Keratinocyte (primary cell): Measurements from ENCODE around the gene AHCYL2.
"Not testable (repeated sequence)": the region's sequence is repeated elsewhere in the genome, so short reads cannot be mapped to it uniquely, and the experiment has no call there.

Experiments
- CTCF ChIP-seq, 3 experiments: IDR thresholded peaks in 1 of 3; conservative IDR thresholded peaks in 1 of 3; optimal IDR thresholded peaks in 1 of 3; 2 replicates in 2 of 3; 3 replicates in 1 of 3; pipeline versions ENCODE3 to v1.5.1; 2011; ENCODE audit warnings: low read length in 3 of 3, mild to moderate bottlenecking in 3 of 3, moderate library complexity in 2 of 3, control low read depth in 1 of 3, inconsistent platforms in 1 of 3; ENCODE audit not compliant: insufficient read depth in 2 of 3; ENCODE audit errors: extremely low read depth in 1 of 3
- EZH2 ChIP-seq: IDR thresholded peaks from one replicate; pipeline ENCODE4 v1.6.1; 2012; ENCODE audit warnings: inconsistent platforms, mild to moderate bottlenecking, low read length, moderate library complexity

GRCh38 chr7:129369447-129369846, 144.6 kb downstream of the AHCYL2 start:
- TF ChIP-seq CTCF (optimal IDR thresholded peaks at IDR 0.05 in 1 of 3, IDR thresholded peaks at IDR 0.05 in 1 of 3, conservative IDR thresholded peaks at IDR 0.05 in 1 of 3; ENCODE audit: extremely low read depth in 1 of 3, insufficient read depth in 2 of 3, low read length in 3 of 3); EZH2: not testable (repeated sequence)
